HEK293 (cell line): ENCODE measurements around the gene CREB5.

ENCODE experiments used
- YY1 ChIP-seq: fragments of 450-650 bp; formaldehyde crosslinking; IDR thresholded peaks from 2 replicates; pipeline ENCODE4 v1.5.1; 2018; ENCODE audit warnings: missing biosample characterization, missing genetic modification characterization
- ZNF692 ChIP-seq: fragments of 450-650 bp; formaldehyde crosslinking; IDR thresholded peaks from 2 replicates; pipeline ENCODE4 v1.5.1; 2016; ENCODE audit warnings: missing biosample characterization, missing genetic modification characterization
- TF ChIP-seq, protein P1 (sequence below): fragments of 450-650 bp; formaldehyde crosslinking; IDR thresholded peaks from 2 replicates; pipeline ENCODE4 v1.5.1; 2017; ENCODE audit warnings: missing biosample characterization, mild to moderate bottlenecking, missing genetic modification characterization, moderate library complexity
- TF ChIP-seq, protein P2 (sequence below): fragments of 450-650 bp; formaldehyde crosslinking; IDR thresholded peaks from 2 replicates; pipeline ENCODE4 v1.5.1; 2016; ENCODE audit warnings: missing biosample characterization, missing genetic modification characterization

GRCh38 chr7:28714459-28715120, 302.3 kb downstream of the CREB5 start:
- TF ChIP-seq ZNF692: no peak
- TF ChIP-seq YY1 (tag by site-specific recombination): no peak
- TF ChIP-seq, protein P1, sequence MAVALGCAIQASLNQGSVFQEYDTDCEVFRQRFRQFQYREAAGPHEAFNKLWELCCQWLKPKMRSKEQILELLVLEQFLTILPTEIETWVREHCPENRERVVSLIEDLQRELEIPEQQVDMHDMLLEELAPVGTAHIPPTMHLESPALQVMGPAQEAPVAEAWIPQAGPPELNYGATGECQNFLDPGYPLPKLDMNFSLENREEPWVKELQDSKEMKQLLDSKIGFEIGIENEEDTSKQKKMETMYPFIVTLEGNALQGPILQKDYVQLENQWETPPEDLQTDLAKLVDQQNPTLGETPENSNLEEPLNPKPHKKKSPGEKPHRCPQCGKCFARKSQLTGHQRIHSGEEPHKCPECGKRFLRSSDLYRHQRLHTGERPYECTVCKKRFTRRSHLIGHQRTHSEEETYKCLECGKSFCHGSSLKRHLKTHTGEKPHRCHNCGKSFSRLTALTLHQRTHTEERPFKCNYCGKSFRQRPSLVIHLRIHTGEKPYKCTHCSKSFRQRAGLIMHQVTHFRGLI (tag by site-specific recombination): no peak
- TF ChIP-seq, protein P2, sequence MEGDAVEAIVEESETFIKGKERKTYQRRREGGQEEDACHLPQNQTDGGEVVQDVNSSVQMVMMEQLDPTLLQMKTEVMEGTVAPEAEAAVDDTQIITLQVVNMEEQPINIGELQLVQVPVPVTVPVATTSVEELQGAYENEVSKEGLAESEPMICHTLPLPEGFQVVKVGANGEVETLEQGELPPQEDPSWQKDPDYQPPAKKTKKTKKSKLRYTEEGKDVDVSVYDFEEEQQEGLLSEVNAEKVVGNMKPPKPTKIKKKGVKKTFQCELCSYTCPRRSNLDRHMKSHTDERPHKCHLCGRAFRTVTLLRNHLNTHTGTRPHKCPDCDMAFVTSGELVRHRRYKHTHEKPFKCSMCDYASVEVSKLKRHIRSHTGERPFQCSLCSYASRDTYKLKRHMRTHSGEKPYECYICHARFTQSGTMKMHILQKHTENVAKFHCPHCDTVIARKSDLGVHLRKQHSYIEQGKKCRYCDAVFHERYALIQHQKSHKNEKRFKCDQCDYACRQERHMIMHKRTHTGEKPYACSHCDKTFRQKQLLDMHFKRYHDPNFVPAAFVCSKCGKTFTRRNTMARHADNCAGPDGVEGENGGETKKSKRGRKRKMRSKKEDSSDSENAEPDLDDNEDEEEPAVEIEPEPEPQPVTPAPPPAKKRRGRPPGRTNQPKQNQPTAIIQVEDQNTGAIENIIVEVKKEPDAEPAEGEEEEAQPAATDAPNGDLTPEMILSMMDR: no peak
